ENCODE results near the gene CTNND1. TPM values are rescaled to one million over a fixed set of nuclear protein-coding genes. Genes with fewer than 3 reads are reported as not detected.

CTNND1 gene
- total and polyA plus RNA-seq, 10 of the 15 experiments (the other 5 are each of a cell fraction or from before 2014, with no cell fraction given) = 4.7 to 70.0 (median 30.0) TPM

DNA sequence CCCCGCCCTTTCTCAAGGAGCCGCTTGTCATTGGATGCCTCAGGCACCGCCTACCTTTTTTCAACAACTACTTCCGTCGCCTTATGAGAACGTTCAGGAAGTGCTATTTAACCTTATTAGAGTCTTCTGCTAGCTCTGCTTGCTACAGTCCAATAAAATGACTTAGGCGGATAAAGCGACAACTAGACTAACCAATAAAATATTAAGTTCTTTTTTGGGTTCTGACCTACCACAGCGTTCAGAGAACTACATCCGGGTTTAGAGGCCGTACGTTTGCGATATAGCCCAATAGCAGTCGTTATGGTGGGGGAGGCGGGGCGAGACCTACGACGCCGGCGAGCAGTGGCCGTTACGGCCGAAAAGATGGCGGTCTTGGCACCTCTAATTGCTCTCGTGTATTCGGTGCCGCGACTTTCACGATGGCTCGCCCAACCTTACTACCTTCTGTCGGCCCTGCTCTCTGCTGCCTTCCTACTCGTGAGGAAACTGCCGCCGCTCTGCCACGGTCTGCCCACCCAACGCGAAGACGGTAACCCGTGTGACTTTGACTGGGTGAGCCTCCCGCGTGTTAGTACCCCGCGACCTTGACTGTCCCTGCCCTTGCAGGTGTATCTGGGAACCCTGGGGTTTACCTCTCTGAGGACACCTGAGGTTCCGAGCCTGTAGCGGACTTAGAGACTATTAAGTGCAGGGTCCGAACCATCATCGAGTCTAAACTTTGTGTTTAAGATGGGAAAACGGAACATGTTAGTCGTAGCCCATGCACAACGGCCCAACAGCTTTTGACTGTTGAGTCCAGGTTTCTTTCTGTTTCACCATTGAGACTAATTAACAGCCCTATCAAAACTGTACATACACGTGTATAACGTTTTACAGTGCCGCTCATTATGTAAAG lies 49.1 kb upstream of the CTNND1 start, which contains the start of gene TMX2 (continued):
- TF ChIP-seq, protein P1, sequence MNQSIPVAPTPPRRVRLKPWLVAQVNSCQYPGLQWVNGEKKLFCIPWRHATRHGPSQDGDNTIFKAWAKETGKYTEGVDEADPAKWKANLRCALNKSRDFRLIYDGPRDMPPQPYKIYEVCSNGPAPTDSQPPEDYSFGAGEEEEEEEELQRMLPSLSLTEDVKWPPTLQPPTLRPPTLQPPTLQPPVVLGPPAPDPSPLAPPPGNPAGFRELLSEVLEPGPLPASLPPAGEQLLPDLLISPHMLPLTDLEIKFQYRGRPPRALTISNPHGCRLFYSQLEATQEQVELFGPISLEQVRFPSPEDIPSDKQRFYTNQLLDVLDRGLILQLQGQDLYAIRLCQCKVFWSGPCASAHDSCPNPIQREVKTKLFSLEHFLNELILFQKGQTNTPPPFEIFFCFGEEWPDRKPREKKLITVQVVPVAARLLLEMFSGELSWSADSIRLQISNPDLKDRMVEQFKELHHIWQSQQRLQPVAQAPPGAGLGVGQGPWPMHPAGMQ (IDR thresholded peaks at IDR 0.05; ENCODE audit: borderline replicate concordance) = no peak
- peak; percentile 70 for TF ChIP-seq SIN3A (IDR thresholded peaks at IDR 0.05; ENCODE audit: low read depth, low read length)
- peak; percentile 66 for TF ChIP-seq MYC (IDR thresholded peaks at IDR 0.05; ENCODE audit: insufficient read depth, insufficient read length, insufficient replicate concordance, low read length, severe bottlenecking)
- no peak for TF ChIP-seq STAT3 (IDR thresholded peaks at IDR 0.05; ENCODE audit: low read depth, low read length)
- TF ChIP-seq, protein P2, sequence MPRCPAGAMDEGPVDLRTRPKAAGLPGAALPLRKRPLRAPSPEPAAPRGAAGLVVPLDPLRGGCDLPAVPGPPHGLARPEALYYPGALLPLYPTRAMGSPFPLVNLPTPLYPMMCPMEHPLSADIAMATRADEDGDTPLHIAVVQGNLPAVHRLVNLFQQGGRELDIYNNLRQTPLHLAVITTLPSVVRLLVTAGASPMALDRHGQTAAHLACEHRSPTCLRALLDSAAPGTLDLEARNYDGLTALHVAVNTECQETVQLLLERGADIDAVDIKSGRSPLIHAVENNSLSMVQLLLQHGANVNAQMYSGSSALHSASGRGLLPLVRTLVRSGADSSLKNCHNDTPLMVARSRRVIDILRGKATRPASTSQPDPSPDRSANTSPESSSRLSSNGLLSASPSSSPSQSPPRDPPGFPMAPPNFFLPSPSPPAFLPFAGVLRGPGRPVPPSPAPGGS (IDR thresholded peaks at IDR 0.05; ENCODE audit: borderline replicate concordance, insufficient read depth, low read depth, low read length, poor library complexity, severe bottlenecking) = peak; percentile 0
- peak; percentile 67 for TF ChIP-seq NBN (IDR thresholded peaks at IDR 0.05)
- 0 out of 2 replicates have a peak, but pooled peaks have one; percentile 33 for TF ChIP-seq ZNF207 (IDR thresholded peaks at IDR 0.05; ENCODE audit: borderline replicate concordance)
- TF ChIP-seq ZNF622 (IDR thresholded peaks at IDR 0.05) = no peak
- TF ChIP-seq, protein P3, sequence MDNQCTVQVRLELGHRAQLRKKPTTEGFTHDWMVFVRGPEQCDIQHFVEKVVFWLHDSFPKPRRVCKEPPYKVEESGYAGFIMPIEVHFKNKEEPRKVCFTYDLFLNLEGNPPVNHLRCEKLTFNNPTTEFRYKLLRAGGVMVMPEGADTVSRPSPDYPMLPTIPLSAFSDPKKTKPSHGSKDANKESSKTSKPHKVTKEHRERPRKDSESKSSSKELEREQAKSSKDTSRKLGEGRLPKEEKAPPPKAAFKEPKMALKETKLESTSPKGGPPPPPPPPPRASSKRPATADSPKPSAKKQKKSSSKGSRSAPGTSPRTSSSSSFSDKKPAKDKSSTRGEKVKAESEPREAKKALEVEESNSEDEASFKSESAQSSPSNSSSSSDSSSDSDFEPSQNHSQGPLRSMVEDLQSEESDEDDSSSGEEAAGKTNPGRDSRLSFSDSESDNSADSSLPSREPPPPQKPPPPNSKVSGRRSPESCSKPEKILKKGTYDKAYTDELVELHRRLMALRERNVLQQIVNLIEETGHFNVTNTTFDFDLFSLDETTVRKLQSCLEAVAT (IDR thresholded peaks at IDR 0.05) = peak; percentile 42
- TF ChIP-seq FOS (IDR thresholded peaks at IDR 0.05; ENCODE audit: borderline replicate concordance, extremely low read depth, insufficient read length) = peak; percentile 85
- TF ChIP-seq, protein P4, sequence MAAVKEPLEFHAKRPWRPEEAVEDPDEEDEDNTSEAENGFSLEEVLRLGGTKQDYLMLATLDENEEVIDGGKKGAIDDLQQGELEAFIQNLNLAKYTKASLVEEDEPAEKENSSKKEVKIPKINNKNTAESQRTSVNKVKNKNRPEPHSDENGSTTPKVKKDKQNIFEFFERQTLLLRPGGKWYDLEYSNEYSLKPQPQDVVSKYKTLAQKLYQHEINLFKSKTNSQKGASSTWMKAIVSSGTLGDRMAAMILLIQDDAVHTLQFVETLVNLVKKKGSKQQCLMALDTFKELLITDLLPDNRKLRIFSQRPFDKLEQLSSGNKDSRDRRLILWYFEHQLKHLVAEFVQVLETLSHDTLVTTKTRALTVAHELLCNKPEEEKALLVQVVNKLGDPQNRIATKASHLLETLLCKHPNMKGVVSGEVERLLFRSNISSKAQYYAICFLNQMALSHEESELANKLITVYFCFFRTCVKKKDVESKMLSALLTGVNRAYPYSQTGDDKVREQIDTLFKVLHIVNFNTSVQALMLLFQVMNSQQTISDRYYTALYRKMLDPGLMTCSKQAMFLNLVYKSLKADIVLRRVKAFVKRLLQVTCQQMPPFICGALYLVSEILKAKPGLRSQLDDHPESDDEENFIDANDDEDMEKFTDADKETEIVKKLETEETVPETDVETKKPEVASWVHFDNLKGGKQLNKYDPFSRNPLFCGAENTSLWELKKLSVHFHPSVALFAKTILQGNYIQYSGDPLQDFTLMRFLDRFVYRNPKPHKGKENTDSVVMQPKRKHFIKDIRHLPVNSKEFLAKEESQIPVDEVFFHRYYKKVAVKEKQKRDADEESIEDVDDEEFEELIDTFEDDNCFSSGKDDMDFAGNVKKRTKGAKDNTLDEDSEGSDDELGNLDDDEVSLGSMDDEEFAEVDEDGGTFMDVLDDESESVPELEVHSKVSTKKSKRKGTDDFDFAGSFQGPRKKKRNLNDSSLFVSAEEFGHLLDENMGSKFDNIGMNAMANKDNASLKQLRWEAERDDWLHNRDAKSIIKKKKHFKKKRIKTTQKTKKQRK (IDR thresholded peaks at IDR 0.05; ENCODE audit: low read depth, low read length) = peak; percentile 81; the same call in 1 of the 2 replicates
- TF ChIP-seq, protein P5, sequence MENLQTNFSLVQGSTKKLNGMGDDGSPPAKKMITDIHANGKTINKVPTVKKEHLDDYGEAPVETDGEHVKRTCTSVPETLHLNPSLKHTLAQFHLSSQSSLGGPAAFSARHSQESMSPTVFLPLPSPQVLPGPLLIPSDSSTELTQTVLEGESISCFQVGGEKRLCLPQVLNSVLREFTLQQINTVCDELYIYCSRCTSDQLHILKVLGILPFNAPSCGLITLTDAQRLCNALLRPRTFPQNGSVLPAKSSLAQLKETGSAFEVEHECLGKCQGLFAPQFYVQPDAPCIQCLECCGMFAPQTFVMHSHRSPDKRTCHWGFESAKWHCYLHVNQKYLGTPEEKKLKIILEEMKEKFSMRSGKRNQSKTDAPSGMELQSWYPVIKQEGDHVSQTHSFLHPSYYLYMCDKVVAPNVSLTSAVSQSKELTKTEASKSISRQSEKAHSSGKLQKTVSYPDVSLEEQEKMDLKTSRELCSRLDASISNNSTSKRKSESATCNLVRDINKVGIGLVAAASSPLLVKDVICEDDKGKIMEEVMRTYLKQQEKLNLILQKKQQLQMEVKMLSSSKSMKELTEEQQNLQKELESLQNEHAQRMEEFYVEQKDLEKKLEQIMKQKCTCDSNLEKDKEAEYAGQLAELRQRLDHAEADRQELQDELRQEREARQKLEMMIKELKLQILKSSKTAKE (IDR thresholded peaks at IDR 0.05; ENCODE audit: low read depth, poor library complexity, severe bottlenecking) = peak; percentile 73
- peak; percentile 58 for TF ChIP-seq NFYA (IDR thresholded peaks at IDR 0.05; ENCODE audit: borderline replicate concordance, low read depth, low read length)

All from GM12878 (cell line).